ENCODE results near the gene TMEM260. TPM values are rescaled to one million over a fixed set of nuclear protein-coding genes. Genes with fewer than 3 reads are reported as not detected.

Gene TMEM260
- total and polyA plus RNA-seq, 2 donors (not counting 3 experiments of a cell fraction or from before 2014, with no cell fraction given), result 9.1 to 16.2 TPM

DNA sequence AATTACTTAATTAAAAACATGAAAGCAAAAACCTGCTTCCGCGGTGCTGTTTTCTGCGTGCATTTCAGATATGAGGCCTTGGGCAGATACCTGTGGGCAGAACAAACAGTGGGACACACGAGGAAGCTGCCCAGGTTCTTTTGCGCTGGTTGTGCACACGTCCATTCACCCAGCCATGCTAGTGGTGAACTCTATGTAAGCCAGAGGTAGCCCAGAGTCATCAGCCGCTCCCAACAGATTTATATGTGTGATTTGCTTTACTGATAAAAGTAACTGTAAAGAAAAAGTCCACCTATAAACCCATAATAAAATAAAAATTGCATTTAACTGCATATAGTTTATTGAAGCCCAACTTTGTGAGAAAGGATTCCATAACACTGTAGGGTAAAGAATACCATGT lies 47.1 kb upstream of the TMEM260 start:
- Histone ChIP-seq H3K9me1 (replicated peaks; ENCODE audit: control insufficient read depth, extremely low read depth, insufficient read depth, low read length) (no peaks in the 10 kb centered on the region), H3K79me2 (ENCODE audit: control insufficient read depth, insufficient read depth, low read length) (no peaks in the 10 kb centered on the region), H2AFZ (ENCODE audit: low read depth, low read length) (no peak overlapping the region), H3K27me3 (ENCODE audit: control insufficient read depth in 2 of 2, insufficient read depth in 2 of 2, low read length in 2 of 2) (peaks cover 2 to 3% of the 10 kb centered on the region in 2 experiments), H3K4me2 (ENCODE audit: insufficient read depth, low read length) (no peak overlapping the region), H3K9ac (replicated peaks; ENCODE audit: extremely low read depth, insufficient read depth, low read length) (no peak overlapping the region), H3K4me1 (ENCODE audit: control insufficient read depth, extremely low read depth, insufficient read depth, low read length) (no peaks in the 10 kb centered on the region), H3K9me3 (replicated peaks; ENCODE audit: control insufficient read depth, insufficient read depth, low read length) (no peaks in the 10 kb centered on the region), H4K20me1 (replicated peaks; ENCODE audit: control insufficient read depth, extremely low read depth, insufficient read depth, low read length) (no peaks in the 10 kb centered on the region), H3K27ac (ENCODE audit: insufficient read depth, low read depth, low read length) (no peak overlapping the region), H3K36me3 (ENCODE audit: control insufficient read depth in 2 of 2, extremely low read depth in 1 of 2, insufficient read depth in 2 of 2, low read length in 2 of 2) (no peaks in the 10 kb centered on the region), H3K4me3 (replicated peaks in 1 of 3; ENCODE audit: insufficient read depth in 1 of 3, low read depth in 1 of 3, low read length in 3 of 3) (no peak overlapping the region)
- POLR2A ChIA-PET, result no interaction called here
- DNase-seq (ENCODE audit: low read depth, low spot score) (no peak), FAIRE-seq (no peak)
- dilution Hi-C loops (cut with MboI; ENCODE audit: extremely low pct_ligation_motif_present, low sequenced_read_pairs), result no loop called here
- CTCF ChIA-PET, result interaction anchor here (1.0 kb wide), 1 partner anchor 30 kb away, joined by 3 read pairs; no protein-coding TSS in a partner anchor
- no peak for TF ChIP-seq MYC (IDR thresholded peaks at IDR 0.05; ENCODE audit: low read depth, low read length)
- no peak for TF ChIP-seq POLR2AphosphoS5 (IDR thresholded peaks at IDR 0.05; ENCODE audit: insufficient read depth, low read depth, low read length)
- TF ChIP-seq FOS (IDR thresholded peaks at IDR 0.05; ENCODE audit: borderline replicate concordance, insufficient read depth, low read length), result no peak
- TF ChIP-seq JUN (IDR thresholded peaks at IDR 0.05; ENCODE audit: borderline replicate concordance, insufficient read depth, insufficient read length, low read depth), result no peak
- TF ChIP-seq, protein P1, sequence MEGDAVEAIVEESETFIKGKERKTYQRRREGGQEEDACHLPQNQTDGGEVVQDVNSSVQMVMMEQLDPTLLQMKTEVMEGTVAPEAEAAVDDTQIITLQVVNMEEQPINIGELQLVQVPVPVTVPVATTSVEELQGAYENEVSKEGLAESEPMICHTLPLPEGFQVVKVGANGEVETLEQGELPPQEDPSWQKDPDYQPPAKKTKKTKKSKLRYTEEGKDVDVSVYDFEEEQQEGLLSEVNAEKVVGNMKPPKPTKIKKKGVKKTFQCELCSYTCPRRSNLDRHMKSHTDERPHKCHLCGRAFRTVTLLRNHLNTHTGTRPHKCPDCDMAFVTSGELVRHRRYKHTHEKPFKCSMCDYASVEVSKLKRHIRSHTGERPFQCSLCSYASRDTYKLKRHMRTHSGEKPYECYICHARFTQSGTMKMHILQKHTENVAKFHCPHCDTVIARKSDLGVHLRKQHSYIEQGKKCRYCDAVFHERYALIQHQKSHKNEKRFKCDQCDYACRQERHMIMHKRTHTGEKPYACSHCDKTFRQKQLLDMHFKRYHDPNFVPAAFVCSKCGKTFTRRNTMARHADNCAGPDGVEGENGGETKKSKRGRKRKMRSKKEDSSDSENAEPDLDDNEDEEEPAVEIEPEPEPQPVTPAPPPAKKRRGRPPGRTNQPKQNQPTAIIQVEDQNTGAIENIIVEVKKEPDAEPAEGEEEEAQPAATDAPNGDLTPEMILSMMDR (IDR thresholded peaks at IDR 0.05; ENCODE audit: extremely low read depth in 1 of 2, insufficient read depth in 1 of 2, low read depth in 1 of 2, low read length in 2 of 2), result no peak
- no peak for TF ChIP-seq POLR2A (IDR thresholded peaks at IDR 0.05; ENCODE audit: low read depth, low read length)
- TF ChIP-seq, protein P2, sequence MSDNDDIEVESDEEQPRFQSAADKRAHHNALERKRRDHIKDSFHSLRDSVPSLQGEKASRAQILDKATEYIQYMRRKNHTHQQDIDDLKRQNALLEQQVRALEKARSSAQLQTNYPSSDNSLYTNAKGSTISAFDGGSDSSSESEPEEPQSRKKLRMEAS (IDR thresholded peaks at IDR 0.05; ENCODE audit: insufficient read depth, insufficient read length), result no peak
- TF ChIP-seq EZH2 (IDR thresholded peaks at IDR 0.05; ENCODE audit: borderline replicate concordance, low read depth, low read length, severe bottlenecking), result no peak
- TF ChIP-seq GATA2 (IDR thresholded peaks at IDR 0.05; ENCODE audit: insufficient read depth, insufficient read length, low read depth, low read length), result no peak
- no TSS peak for BruUV-seq (replicated peaks)
- intact Hi-C loops (cut with micrococcal nuclease), result no loop called here
